AG09319 (cell line): ENCODE results near the gene DIP2C.

Experiments used
- DNase-seq: peaks from one replicate; pipeline ENCODE4 v3.0.0-alpha.2; 2010; ENCODE audit warnings: low read depth; ENCODE audit errors: extremely low read depth
- TF ChIP-seq, protein P1 (sequence below): IDR thresholded peaks from 2 replicates; pipeline ENCODE4 v1.5.1; 2011; ENCODE audit warnings: low read depth, mild to moderate bottlenecking, inconsistent platforms, low read length, moderate library complexity

DIP2C gene

DNA sequence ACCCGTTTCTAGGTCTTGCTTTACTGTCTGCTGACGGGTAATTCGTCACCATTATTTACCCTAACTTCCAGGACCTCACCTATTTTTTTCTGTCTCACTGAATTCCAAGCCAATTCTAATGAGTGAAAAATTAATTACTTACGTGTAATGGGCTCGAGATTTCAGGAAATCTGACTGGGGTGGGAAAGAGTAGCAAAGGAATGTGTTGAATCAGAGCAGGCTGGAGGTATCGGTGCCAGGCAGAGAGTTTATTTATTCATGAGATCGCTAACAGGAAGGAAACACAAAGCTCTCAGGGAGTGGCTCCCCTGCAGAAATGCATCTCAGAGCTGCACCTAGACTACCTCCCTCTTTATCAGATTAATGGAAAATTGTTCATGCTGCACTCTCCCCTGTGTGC, 4.0 kb upstream of the DIP2C start:
- TF ChIP-seq, protein P1, sequence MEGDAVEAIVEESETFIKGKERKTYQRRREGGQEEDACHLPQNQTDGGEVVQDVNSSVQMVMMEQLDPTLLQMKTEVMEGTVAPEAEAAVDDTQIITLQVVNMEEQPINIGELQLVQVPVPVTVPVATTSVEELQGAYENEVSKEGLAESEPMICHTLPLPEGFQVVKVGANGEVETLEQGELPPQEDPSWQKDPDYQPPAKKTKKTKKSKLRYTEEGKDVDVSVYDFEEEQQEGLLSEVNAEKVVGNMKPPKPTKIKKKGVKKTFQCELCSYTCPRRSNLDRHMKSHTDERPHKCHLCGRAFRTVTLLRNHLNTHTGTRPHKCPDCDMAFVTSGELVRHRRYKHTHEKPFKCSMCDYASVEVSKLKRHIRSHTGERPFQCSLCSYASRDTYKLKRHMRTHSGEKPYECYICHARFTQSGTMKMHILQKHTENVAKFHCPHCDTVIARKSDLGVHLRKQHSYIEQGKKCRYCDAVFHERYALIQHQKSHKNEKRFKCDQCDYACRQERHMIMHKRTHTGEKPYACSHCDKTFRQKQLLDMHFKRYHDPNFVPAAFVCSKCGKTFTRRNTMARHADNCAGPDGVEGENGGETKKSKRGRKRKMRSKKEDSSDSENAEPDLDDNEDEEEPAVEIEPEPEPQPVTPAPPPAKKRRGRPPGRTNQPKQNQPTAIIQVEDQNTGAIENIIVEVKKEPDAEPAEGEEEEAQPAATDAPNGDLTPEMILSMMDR = no peak
- DNase-seq = no peak

DNA sequence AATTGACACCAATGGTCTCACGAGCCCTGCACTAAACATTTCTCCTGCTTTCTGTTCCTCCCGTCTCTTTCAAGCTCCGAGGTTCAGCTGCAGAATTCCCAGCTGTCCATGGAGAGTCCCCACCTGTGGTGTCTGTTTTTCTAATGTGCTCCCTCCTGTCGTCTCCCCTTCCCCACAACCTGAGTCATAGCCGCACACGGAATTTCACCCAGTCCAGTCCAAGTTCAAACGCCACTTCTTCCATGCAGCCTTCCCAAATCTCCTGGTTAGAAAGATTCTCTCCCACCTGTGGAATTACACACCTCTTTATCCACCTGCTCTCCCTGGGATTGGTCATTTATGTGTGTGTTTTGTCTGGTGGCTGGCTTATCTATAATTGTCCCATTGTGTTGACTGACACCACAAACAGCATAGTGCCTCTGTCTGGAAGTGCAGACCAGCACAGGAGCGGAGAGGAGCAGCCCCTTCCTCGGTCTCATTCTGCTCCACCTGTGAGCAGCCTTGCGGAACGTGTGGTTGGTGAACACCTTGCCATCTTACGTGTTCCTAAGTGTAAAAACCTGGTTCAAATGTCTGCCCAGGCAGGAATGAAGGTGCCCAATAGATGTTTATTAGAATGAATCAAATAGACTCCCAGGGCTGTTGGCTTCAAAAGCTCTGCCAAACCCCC, 3.3 kb upstream of the DIP2C start:
- TF ChIP-seq, protein P1 = no peak
- no peak for DNase-seq

DNA sequence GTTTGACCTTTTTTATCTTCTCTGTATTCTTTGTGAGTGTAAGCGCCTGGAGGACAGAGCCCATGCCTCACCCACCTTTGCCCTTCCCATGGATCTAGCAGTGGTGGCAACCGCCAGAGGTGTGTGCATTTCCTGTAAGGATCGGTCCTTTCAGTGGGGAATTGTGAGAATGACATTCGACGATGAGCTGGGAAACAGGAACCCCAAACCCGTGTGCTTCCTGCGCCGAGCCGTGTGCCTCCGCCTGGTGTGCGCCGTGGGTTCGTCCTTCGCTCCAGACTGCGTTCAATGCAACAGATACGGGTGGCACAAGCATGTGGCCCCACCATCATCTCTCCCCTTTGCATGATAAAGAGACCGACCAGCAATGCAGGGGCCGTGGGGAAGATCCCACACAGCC, 1.7 kb upstream of the DIP2C start:
- DNase-seq = no peak
- TF ChIP-seq, protein P1 = no peak

DNA sequence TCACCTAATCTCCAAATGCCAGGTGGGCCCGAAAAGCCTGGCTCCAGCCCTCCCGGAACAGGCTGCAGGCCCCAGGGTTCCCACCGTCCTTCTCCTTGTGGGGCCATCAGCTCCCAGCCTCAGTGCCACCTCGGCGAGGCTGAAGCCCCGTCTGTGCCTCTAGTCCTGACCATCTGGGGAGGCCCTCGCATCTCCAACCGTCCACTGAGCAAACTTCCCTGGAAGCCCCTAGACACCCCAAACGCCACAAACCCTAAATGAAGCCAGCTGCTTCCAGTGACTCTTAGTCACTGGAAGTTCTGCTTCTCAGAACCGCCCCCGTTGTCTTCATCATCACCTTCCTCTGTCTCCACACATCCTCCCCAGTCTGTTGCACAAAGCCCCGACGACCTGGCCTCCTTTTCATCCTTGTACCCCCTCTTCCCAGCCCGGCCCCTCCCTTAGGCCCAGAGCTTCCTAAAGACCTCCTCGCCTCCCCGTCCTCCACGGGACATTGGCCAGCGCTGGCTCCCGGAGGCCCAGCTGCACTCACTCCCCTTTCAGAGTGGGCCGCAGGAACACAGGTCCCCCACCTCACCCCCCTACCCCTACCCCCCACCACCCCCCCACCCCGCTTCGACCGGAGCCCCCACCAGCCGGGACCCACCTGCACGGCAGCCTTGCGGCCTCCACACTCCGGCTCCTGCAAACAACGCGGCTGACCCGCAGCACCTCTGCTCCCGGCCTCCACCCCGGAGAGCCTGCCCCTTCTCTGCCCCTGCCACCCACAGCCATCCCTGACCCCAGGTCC, 1.1 kb upstream of the DIP2C start:
- TF ChIP-seq, protein P1 = no peak
- DNase-seq = no peak

DNA sequence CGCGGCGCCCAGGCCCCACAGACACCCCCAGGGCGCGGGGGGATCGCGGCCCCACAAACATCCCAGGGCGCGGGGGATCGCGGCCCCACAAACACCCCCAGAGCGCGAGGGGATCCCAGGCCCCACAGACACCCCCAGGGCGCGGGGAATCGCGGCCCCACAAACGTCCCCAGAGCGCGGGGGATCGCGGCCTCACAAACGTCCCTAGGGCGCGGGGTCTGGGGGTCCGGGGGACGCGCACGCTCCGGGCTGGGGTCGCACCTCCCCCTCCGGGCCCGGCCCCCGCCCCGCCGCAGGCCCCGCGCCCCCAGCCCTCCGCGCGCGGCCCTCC, 382 bp downstream of the DIP2C start:
- no peak for DNase-seq
- TF ChIP-seq, protein P1 = no peak

DNA sequence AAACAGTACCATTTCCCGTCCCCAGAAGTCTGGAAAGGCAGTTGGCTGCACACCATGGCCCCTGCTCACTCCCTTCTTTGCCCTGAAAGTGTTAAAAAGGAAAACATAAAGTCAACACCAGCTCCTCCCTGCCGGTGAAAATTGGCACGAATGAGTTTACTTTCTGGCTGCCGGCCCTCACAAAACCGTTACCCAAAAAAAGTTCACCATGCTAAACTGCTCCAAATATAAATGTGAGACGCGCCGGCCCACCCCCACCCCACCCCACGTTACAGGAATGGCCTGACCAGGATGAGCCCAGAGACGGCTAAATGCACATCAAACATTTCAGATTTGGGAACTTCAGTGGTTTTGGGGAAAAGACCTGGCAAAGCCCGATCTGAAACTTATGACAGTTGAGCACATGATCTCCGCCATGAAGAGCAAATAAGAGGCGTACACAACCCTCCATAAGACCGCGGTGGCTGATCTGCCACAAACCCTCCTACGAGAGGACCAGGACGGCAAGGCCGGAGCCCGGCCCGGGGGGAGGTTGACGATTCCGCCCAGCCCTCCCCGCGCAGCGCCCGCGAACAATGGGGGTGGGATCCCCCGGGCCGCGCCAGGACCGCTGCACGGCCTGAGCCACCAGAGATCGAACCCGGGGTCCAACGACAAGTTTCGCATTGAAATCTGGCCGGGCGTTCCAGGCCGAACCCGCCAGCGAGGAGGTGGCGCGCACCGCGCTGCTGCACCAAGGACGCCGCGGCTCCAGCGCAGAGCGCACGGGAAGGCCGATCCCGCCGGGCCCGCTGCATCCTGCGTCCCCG, 952 bp downstream of the DIP2C start:
- DNase-seq = no peak
- TF ChIP-seq, protein P1 = no peak
